ENCODE data around the gene PLPP3.

DNA sequence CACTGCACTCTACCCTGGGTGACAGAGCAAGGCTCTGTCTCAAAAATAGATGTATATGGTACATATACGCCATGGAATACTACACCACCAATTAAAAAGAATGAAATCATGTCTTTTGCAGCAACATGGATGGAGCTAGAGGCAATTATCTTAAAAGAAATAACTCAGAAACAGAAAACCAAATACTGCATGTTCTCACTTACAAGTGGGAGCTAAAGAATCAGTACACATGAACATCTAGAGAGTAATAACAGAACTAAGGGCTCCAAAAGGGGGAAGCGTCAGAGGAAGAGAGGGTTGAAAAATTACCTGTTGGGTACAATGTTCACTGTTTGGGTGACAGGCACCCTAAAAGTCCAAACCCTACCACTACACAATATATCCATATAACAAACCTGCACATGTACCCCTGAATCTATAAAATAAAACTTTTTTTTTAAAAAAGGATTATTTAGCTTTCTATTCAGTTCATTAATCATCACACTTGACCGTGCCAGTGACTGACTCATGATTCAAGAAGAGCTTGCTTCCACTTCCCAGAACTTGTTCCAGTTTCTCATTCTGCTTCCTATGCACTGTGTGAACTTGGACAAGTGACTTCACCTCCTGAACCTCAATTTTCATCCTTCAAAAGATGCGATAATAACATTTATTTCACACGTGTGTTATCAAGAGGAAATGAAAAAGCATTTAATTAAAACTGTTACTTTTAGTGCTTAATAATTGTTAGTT lies 109.6 kb downstream of the PLPP3 start:
- TF ChIP-seq, protein P1, sequence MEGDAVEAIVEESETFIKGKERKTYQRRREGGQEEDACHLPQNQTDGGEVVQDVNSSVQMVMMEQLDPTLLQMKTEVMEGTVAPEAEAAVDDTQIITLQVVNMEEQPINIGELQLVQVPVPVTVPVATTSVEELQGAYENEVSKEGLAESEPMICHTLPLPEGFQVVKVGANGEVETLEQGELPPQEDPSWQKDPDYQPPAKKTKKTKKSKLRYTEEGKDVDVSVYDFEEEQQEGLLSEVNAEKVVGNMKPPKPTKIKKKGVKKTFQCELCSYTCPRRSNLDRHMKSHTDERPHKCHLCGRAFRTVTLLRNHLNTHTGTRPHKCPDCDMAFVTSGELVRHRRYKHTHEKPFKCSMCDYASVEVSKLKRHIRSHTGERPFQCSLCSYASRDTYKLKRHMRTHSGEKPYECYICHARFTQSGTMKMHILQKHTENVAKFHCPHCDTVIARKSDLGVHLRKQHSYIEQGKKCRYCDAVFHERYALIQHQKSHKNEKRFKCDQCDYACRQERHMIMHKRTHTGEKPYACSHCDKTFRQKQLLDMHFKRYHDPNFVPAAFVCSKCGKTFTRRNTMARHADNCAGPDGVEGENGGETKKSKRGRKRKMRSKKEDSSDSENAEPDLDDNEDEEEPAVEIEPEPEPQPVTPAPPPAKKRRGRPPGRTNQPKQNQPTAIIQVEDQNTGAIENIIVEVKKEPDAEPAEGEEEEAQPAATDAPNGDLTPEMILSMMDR (IDR thresholded peaks at IDR 0.05) = no peak
- TF ChIP-seq POLR2AphosphoS5 (IDR thresholded peaks at IDR 0.05) (no peak), EP300 (IDR thresholded peaks at IDR 0.05) (no peak), POLR2A (IDR thresholded peaks at IDR 0.05) (no peak)

All from suprapubic skin (tissue), 4 donors.